Middle frontal gyrus (tissue), 1 donor: ENCODE measurements around the gene CAMK2A.
A peak's percentile ranks its signal among the peaks of the same experiment; 100 is the strongest.

Experiments used
- DNase-seq: peaks from one replicate; pipeline ENCODE4 v3.0.0-alpha.2; 2015; ENCODE audit warnings: low spot score; ENCODE audit errors: extremely low spot score

CAMK2A gene

GRCh38 chr5:150279330-150280020, 10.1 kb downstream of the CAMK2A start:
- no peak for DNase-seq

DNA sequence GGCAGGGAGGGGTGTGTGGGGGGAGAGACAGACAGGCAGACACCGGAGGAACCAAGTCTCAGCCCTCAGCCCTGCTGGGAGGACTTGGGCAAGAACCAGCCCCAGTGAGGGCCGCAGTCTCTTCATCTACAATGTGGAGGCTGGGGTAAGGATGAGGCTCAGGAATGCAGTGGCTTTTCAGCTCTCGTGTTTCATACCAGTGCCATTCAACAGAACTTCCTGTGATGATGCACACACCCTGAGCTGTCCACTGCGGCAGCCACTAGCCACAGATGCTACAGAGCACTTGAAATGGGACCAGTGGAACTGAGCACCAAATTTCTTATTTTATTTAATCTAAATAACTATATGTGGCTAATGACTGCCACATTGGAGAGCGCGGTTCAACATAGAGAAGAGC, 10.7 kb downstream of the CAMK2A start:
- DNase-seq: no peak

- DNase-seq: no peak
Measured at GRCh38 chr5:150278046-150278730, 11.4 kb downstream of the CAMK2A start.

DNA sequence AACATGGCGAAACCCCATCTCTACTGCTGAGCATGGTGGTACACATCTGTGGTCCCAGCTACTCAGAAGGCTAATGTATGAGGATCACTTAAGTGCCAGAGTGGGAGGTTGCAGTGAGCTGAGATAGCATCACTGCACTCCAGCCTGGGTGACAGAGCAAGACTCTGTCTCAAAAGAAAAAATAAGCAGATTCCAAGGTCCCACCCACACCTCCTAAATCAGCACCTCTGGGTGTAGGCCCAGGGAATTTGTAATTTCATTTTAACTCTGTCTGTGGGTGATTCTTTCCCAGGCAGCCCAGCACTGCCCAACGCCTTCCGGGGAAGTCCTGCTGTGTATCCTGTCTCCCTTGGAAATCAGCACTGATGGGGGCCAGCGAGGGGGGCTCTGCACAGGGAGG, 12.5 kb downstream of the CAMK2A start:
- no peak for DNase-seq

DNA sequence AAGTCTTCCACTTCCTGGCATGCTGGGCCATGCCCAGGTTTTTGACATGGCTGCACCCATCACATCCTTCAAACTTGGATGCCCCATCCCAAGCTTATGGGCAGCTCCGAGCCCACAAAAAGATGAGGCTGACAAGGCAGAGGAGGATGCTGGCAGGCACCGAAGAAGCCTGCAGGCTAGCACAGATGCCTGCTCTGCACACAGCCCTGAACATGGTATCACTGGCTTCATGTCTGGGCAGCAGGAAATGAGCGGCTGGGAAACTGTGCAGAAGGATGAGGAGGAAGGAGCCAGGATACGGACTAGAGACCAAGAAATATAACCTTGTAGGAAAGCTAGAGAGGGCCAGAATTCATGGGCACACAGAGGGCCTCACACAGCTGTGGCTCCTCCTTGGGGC, 14.8 kb downstream of the CAMK2A start:
- DNase-seq: no peak

- DNase-seq: no peak
Measured at GRCh38 chr5:150272531-150272930, 17.0 kb downstream of the CAMK2A start.

- DNase-seq: no peak
Measured at GRCh38 chr5:150271923-150272322, 17.6 kb downstream of the CAMK2A start.

GRCh38 chr5:150271296-150271692, 18.3 kb downstream of the CAMK2A start:
- DNase-seq: no peak

DNA sequence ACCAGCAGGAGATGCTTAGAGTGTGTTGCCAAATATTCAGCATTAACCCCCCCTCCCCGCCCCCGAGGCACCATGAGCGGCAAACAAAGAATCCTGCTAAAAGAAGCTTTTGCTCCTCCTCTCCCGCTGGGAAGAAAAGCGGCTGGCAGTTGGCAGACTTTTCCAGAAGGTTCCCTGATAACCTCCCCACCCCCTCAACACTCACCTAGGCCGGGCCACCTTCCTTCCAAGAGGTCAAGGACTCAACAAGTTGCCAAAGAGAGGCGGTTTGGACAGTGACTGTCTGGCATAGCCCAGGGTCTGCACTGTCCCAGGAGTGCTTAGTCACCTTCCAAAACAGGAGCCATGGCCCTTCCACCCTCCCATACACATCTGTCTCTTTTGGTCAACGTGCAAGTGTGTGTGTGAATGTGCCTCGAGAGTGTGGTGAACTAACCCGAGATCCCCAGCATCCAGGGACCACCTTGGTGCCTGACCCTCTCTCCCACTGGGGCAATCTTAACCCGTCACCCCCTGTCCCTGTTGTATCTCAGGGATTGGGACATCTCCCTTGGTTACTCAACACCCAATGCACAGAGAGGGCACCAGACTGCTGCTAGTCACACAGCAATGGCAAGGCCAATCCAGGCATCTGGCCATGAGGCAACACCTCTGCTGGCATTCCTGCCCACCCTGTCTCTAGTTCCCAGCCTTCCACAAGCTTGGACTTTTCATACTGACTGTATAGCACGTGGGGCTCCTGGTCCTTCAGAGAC, 18.9 kb downstream of the CAMK2A start:
- DNase-seq: no peak

GRCh38 chr5:150266871-150267291, 22.7 kb downstream of the CAMK2A start:
- DNase-seq: no peak

GRCh38 chr5:150265870-150266383, 23.6 kb downstream of the CAMK2A start:
- DNase-seq: no peak

DNA sequence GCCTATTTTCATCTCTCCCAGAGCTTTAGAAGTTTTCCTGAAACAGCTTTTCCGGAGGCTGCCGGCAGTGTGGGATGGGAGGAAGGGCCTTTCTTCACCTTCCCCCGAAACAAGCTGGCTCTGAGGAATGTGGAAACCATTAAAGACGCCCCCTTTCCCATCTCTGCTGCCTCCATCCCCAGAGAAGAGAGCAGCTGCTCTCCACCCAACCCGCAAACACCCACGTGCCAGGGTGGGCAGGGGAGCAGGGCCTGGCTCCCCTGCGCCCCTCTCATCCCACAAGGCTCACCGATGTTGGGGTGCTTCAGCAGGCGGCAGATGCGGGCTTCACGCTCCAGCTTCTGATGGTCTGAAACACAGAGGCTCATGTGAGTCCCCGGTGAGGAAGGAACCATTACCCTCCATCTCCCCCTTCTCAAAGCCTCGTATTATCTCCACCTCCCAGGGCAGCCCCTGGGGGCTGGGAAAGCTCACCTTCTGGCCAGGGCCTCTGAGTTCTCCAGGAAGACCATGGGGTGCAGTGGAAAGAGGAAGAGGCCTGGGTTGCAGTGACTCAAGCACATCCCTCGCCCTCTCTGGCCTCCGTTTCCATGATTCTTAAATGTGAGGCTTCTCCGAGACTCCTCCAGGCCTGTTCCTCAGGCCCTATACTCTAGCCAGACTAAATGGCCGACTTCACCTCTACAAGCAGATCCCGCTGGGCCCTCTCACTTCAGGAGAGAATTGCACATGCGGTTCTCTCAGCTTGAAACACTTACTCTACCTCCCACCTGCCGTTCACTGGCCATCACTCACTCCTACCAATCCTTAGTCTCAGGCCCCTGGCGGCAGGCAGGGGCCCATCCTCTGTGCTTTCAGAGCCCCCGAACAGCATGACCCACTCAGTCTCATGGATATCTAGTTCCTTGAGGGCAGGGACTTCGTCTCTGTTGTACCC, 24.6 kb downstream of the CAMK2A start:
- no peak for DNase-seq

DNA sequence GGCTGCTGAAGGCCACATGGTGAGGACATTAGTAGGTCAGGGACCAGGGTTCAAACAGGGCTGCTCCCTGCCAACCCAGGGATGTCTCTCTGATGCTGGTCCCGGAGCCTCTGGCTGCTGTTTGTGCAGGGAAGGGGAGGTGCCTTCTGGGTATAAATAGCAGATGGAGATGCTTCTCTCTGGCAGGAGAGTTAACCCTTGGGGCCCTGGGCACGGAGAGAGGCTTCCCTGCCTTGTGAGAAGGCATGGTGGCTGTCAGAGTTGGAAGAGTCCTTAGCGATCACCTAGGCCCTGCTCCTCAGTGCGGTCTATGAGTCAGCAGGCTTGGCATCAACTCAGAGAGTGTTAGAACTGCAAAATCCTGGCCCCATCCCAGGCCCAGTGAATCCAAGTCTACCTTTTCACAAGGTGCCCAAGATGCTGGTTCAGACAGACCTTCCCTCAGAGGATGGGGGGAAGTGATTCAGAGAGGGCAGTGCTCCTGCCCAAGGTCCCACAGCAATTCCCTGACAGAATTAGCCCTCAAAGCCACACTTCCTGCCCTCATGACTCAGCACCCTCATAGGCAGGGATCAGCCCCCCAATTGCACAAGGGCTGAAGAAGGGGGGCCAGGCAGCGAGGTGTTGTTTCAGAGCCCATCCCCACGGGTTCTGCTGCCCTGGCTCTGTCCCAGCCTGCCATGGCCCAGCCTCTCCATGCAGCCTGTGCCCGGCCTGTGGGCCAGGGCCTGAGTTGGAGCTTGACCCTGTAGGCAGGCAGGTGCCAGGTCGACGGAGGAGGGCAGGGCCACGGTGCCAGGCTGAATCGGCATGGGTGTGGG, 25.6 kb downstream of the CAMK2A start:
- DNase-seq: no peak

- DNase-seq: no peak
Measured at GRCh38 chr5:150263375-150263775, 26.2 kb downstream of the CAMK2A start.

DNA sequence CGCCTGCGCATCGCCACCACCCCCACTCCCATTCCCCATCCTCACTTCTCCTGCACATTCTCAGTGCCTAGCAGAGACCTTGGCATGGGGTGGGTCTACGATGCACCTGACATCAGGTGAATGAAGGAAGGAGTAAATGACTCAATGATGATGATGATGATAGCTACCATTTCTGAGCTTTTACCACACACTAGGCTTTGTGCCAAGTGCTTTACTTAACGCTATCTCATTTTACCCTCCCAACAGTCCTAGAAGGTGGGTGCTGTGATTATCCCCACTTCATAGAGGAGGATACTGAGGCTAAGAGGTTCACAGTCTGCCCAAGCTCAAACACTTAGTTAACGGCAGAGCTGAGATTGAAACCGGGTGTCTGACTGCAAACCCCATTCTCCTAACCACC, 27.1 kb downstream of the CAMK2A start:
- no peak for DNase-seq

GRCh38 chr5:150261231-150261630, 28.3 kb downstream of the CAMK2A start:
- DNase-seq: no peak

- DNase-seq: peak; percentile 43
Measured at GRCh38 chr5:150258130-150258529, 31.4 kb downstream of the CAMK2A start.

- DNase-seq: no peak
Measured at GRCh38 chr5:150257424-150257823, 32.1 kb downstream of the CAMK2A start.

DNA sequence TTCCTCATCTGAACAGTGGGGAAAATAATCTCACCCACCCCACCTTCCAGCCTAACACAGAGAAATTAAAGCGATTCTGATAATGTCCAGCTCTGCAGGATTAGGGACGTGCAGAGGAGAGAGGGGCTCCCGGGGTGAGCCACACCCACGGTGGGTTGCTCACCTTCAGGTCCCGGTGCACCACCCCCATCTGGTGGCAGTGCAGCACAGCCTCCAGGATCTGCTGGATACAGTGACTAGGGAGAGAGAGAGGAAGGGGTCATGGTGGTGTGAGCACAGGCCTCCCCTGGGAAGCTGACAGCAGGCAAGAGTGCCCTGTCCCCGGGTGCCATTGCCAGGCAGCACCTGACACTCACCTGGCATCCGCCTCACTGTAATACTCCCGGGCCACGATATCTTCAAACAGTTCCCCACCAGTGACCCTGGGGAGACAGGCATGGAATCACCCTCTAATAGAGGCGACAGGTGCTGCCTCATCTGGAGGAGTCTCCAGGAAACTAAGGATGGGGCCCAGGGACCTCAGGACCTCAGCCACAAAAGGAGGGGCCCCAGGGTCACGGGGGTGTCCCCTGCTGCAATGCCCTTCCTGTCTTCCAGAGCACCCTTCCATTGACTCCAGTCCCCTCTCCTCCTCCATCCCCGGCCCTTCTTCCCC, 33.0 kb downstream of the CAMK2A start:
- no peak for DNase-seq
